SK-N-MC (cell line): ENCODE measurements around the gene PDE3B.

Source experiments
- EZH2 ChIP-seq: fragments of 200-600 bp; sonication (generic); IDR thresholded peaks from one replicate; pipeline ENCODE4 v1.6.1; 2017; ENCODE audit warnings: antibody characterized with exemption
- POLR2AphosphoS5 ChIP-seq: IDR thresholded peaks from 2 replicates; pipeline ENCODE4 v1.6.1; 2012; ENCODE audit warnings: mild to moderate bottlenecking, low read depth, low read length, borderline replicate concordance

DNA sequence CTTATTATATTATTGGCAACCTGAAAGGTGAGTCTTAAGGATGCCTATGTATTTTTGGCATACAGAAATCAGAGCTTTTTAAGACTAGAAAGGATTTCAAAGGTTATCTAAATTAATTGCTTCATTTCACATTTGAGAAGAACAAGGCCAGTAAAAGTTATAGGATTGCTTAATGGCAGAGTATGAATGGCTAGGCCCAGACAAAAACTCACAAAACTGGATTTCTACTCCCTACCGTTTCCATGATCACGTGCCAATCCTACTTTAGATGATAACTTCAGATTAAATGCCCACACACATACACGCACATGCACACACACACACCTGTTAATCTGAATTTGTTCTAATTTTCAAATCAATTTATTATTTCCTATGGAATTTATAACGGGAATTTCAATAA, 1.8 kb upstream of the PDE3B start:
- no peak for TF ChIP-seq EZH2
- no peak for TF ChIP-seq POLR2AphosphoS5
